Suprapubic skin (tissue), 4 donors: Measurements from ENCODE around the gene SMIM10L2A. TPM values are rescaled to one million over a fixed set of nuclear protein-coding genes. Genes with fewer than 3 reads are reported as not detected.

Experiments
- DNase-seq, 2 donors: peaks; one replicate each; pipeline ENCODE4 v3.0.0-alpha.2; 2019; ENCODE audit warnings: low spot score in 2 of 2
- H3K27ac ChIP-seq: fragments of 200-600 bp; sonication (generic); one replicate; pipeline ENCODE4 v1.5.1; 2019
- H3K27me3 ChIP-seq: fragments of 200-600 bp; sonication (generic); one replicate; pipeline ENCODE4 v1.5.1; 2019
- H3K36me3 ChIP-seq: fragments of 200-600 bp; sonication (generic); one replicate; pipeline ENCODE4 v1.5.1; 2019
- H3K4me1 ChIP-seq: fragments of 200-600 bp; sonication (generic); one replicate; pipeline ENCODE4 v1.5.1; 2019
- H3K4me3 ChIP-seq: fragments of 200-600 bp; sonication (generic); one replicate; pipeline ENCODE4 v1.5.1; 2019; ENCODE audit warnings: mild to moderate bottlenecking
- H3K9me3 ChIP-seq: fragments of 200-600 bp; sonication (generic); one replicate; pipeline ENCODE4 v1.5.1; 2019
- CTCF ChIP-seq, 2 donors: fragments of 200-600 bp in 1 of 2; fragments of 450-650 bp in 1 of 2; sonication (generic) in 1 of 2; IDR thresholded peaks; one replicate each; pipeline ENCODE4 v1.5.1; 2016 to 2019; ENCODE audit warnings: antibody characterized with exemption in 2 of 2, mild to moderate bottlenecking in 1 of 2, moderate library complexity in 1 of 2
- EP300 ChIP-seq: sonication (generic); formaldehyde crosslinking; IDR thresholded peaks from one replicate; pipeline ENCODE4 v1.6.1; 2017; ENCODE audit warnings: antibody characterized with exemption
- POLR2A ChIP-seq, 2 donors: fragments of 450-650 bp; IDR thresholded peaks; one replicate each; pipeline ENCODE4 v1.6.1; 2017; ENCODE audit warnings: antibody characterized with exemption in 2 of 2, mild to moderate bottlenecking in 2 of 2, moderate library complexity in 2 of 2
- POLR2AphosphoS5 ChIP-seq, 3 donors: sonication (generic); formaldehyde crosslinking; IDR thresholded peaks; one replicate each; pipeline ENCODE4 v1.6.1; 2017; ENCODE audit warnings: antibody characterized with exemption in 3 of 3
- WGBS: methylation state at CpG from one replicate; pipeline ENCODE4 v1.1.5; 2018; 5-methylcytosine and 5-hydroxymethylcytosine counted together
- total RNA-seq, 4 donors: library from RNA; depleted of rRNA; stranded (reverse); fragments of >200 nt; gene quantifications; one replicate each; pipeline ENCODE4 v1.1.0, GENCODE V29; 2016

Gene SMIM10L2A
- total RNA-seq, 4 donors from 2014 or later, result 1.4 to 5.1 (median 3.3) TPM

- Histone ChIP-seq H3K9me3 (no peaks in the 10 kb centered on the region), H3K27me3 (no peaks in the 10 kb centered on the region), H3K4me1 (no peaks in the 10 kb centered on the region), H3K4me3 (no peak overlapping the region), H3K27ac (no peak overlapping the region), H3K36me3 (no peaks in the 10 kb centered on the region)
- no peak for TF ChIP-seq POLR2AphosphoS5 (IDR thresholded peaks at IDR 0.05)
- TF ChIP-seq POLR2A (IDR thresholded peaks at IDR 0.05), result no peak
- no peak for DNase-seq
- WGBS, result 67% methylated on average over 2 of the region's 2 CpGs
Observed at GRCh38 chrX:135388841-135389240, 32.9 kb upstream of the SMIM10L2A start.

GRCh38 chrX:135389243-135389642 is 32.5 kb upstream of the SMIM10L2A start:
- 96% methylated on average over 1 of the region's 1 CpG for WGBS
- Histone ChIP-seq H3K4me3 (no peak overlapping the region), H3K27me3 (no peaks in the 10 kb centered on the region), H3K36me3 (no peaks in the 10 kb centered on the region), H3K9me3 (no peaks in the 10 kb centered on the region), H3K4me1 (no peaks in the 10 kb centered on the region), H3K27ac (no peak overlapping the region)
- DNase-seq, result no peak
- TF ChIP-seq EP300, result no peak
- TF ChIP-seq CTCF (IDR thresholded peaks at IDR 0.05), result no peak
- TF ChIP-seq POLR2A (IDR thresholded peaks at IDR 0.05), result no peak
- no peak for TF ChIP-seq POLR2AphosphoS5 (IDR thresholded peaks at IDR 0.05)

DNA sequence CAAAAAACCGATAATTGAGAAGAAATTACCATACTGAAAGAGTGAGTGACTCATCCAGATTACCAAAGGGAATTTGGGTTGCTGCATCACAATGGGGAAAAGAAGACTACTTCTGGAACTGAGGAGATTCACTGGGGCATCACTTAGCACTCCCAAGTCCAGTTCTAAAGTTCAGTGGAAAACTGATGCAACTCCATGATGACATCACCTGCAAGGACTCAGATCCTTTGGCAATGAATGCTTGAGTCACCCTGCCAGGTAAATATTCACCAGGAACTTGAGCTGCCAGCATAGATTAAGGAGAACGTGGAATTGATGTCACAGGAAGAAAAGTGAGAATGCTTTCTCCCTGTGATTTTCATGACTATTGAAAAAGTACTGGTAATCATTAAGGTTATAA is 32.0 kb upstream of the SMIM10L2A start:
- H3K27ac ChIP-seq, result no peak overlapping the region
- 34% methylated on average over 2 of the region's 2 CpGs for WGBS
- no peak overlapping the region for H3K4me3 ChIP-seq
- H3K36me3 ChIP-seq, result no peaks in the 10 kb centered on the region
- H3K4me1 ChIP-seq, result no peaks in the 10 kb centered on the region
- DNase-seq, result no peak
- TF ChIP-seq EP300, result no peak
- TF ChIP-seq CTCF (IDR thresholded peaks at IDR 0.05), result no peak
- no peak for TF ChIP-seq POLR2AphosphoS5 (IDR thresholded peaks at IDR 0.05)
- no peak for TF ChIP-seq POLR2A (IDR thresholded peaks at IDR 0.05)
- H3K27me3 ChIP-seq, result no peaks in the 10 kb centered on the region
- H3K9me3 ChIP-seq, result no peaks in the 10 kb centered on the region

DNA sequence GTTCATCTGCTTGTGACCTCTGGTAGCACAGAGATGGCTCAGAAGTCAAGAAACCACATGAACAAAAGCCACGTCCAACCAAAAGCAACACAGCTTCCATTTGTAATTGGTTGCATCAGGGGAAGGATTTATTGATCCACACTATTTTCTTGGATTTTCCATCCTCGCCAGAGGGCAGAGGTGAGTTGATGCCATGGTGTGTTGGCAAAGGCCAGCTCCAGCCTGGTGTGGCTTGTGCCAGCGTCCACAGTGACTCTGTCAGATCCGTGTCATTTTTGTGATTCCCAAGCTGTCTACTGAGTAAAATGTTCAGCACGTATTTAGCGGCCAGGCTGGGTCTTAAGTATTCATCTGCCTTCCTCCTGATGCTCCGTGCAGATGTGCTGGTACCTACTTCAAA is 30.0 kb upstream of the SMIM10L2A start:
- Histone ChIP-seq H3K27ac (no peak overlapping the region), H3K4me1 (no peaks in the 10 kb centered on the region), H3K9me3 (no peaks in the 10 kb centered on the region), H3K4me3 (no peak overlapping the region), H3K36me3 (no peaks in the 10 kb centered on the region), H3K27me3 (no peaks in the 10 kb centered on the region)
- WGBS, result 77% methylated on average over 7 of the region's 7 CpGs
- DNase-seq, result no peak
- TF ChIP-seq EP300 (no peak), POLR2AphosphoS5 (IDR thresholded peaks at IDR 0.05) (no peak), CTCF (IDR thresholded peaks at IDR 0.05) (no peak), POLR2A (IDR thresholded peaks at IDR 0.05) (no peak)

- DNase-seq, result no peak
- Histone ChIP-seq H3K27me3 (no peaks in the 10 kb centered on the region), H3K27ac (no peak overlapping the region), H3K4me3 (no peak overlapping the region), H3K4me1 (no peaks in the 10 kb centered on the region), H3K36me3 (no peaks in the 10 kb centered on the region), H3K9me3 (no peaks in the 10 kb centered on the region)
- 81% methylated on average over 5 of the region's 5 CpGs for WGBS
- TF ChIP-seq POLR2A (IDR thresholded peaks at IDR 0.05) (no peak), CTCF (IDR thresholded peaks at IDR 0.05) (no peak), EP300 (no peak), POLR2AphosphoS5 (IDR thresholded peaks at IDR 0.05) (no peak)
Observed at GRCh38 chrX:135393051-135393450, 28.7 kb upstream of the SMIM10L2A start.

GRCh38 chrX:135395064-135395463 is 26.7 kb upstream of the SMIM10L2A start:
- H3K4me3 ChIP-seq, result no peak overlapping the region
- H3K27me3 ChIP-seq, result no peaks in the 10 kb centered on the region
- no peak overlapping the region for H3K27ac ChIP-seq
- WGBS, result 75% methylated on average over 6 of the region's 6 CpGs
- H3K36me3 ChIP-seq, result no peaks in the 10 kb centered on the region
- no peaks in the 10 kb centered on the region for H3K4me1 ChIP-seq
- DNase-seq, result no peak
- TF ChIP-seq EP300 (no peak), CTCF (IDR thresholded peaks at IDR 0.05) (no peak), POLR2A (IDR thresholded peaks at IDR 0.05) (no peak), POLR2AphosphoS5 (IDR thresholded peaks at IDR 0.05) (no peak)
- no peaks in the 10 kb centered on the region for H3K9me3 ChIP-seq
